ENCODE results near the gene LRRC8B.

The LRRC8B gene

GRCh38 chr1:89635825-89636815 lies 111.5 kb downstream of the LRRC8B start:
- DNase-seq: no peak

GRCh38 chr1:89637496-89637895 lies 112.9 kb downstream of the LRRC8B start:
- no peak for DNase-seq

GRCh38 chr1:89640440-89640839 lies 115.8 kb downstream of the LRRC8B start:
- DNase-seq: no peak

GRCh38 chr1:89641781-89642180 lies 117.2 kb downstream of the LRRC8B start:
- no peak for DNase-seq

GRCh38 chr1:89643577-89643976 lies 118.9 kb downstream of the LRRC8B start:
- no peak for DNase-seq

- DNase-seq: no peak
Observed at GRCh38 chr1:89644119-89644814, 119.6 kb downstream of the LRRC8B start.

- DNase-seq: no peak
Observed at GRCh38 chr1:89646259-89646658, 121.6 kb downstream of the LRRC8B start.

Data from NCI-H524 (cell line).